ENCODE measurements around the gene FREM3.

FREM3 gene

GRCh38 chr4:143658336-143658735 lies 42.1 kb downstream of the FREM3 start:
- Histone ChIP-seq H3K9me3 (ENCODE audit: control insufficient read depth, low read depth, low read length) (no peaks in the 10 kb centered on the region), H3K36me3 (ENCODE audit: control insufficient read depth, low read depth, low read length) (no peaks in the 10 kb centered on the region), H3K4me1 (ENCODE audit: control insufficient read depth, low read depth, low read length) (no peaks in the 10 kb centered on the region), H3K9ac (ENCODE audit: low read length) (no peak overlapping the region), H3K27me3 (ENCODE audit: control insufficient read depth, insufficient read depth, low read length) (no peaks in the 10 kb centered on the region), H3K4me3 (ENCODE audit: low read length) (no peak overlapping the region), H3K27ac (ENCODE audit: low read length) (no peak overlapping the region)

- Histone ChIP-seq H3K4me3 (ENCODE audit: low read length) (no peak overlapping the region), H3K36me3 (ENCODE audit: control insufficient read depth, low read depth, low read length) (no peaks in the 10 kb centered on the region), H3K27ac (ENCODE audit: low read length) (no peak overlapping the region)
These were observed 45.9 kb downstream of the FREM3 start for GRCh38 chr4:143654571-143654970.

GRCh38 chr4:143653031-143653430 lies 47.4 kb downstream of the FREM3 start:
- H3K27ac ChIP-seq (ENCODE audit: low read length), result no peak overlapping the region
- H3K9me3 ChIP-seq (ENCODE audit: control insufficient read depth, low read depth, low read length), result no peaks in the 10 kb centered on the region
- H3K27me3 ChIP-seq (ENCODE audit: control insufficient read depth, insufficient read depth, low read length), result no peaks in the 10 kb centered on the region
- H3K4me3 ChIP-seq (ENCODE audit: low read length), result no peak overlapping the region
- H3K36me3 ChIP-seq (ENCODE audit: control insufficient read depth, low read depth, low read length), result no peaks in the 10 kb centered on the region
- no peak overlapping the region for H3K9ac ChIP-seq (ENCODE audit: low read length)
- no peaks in the 10 kb centered on the region for H3K4me1 ChIP-seq (ENCODE audit: control insufficient read depth, low read depth, low read length)

More at GRCh38 chr4:143654571-143654970, 45.9 kb downstream of the FREM3 start:
- no peaks in the 10 kb centered on the region for H3K9me3 ChIP-seq (ENCODE audit: control insufficient read depth, low read depth, low read length)
- no peaks in the 10 kb centered on the region for H3K27me3 ChIP-seq (ENCODE audit: control insufficient read depth, insufficient read depth, low read length)
- H3K4me1 ChIP-seq (ENCODE audit: control insufficient read depth, low read depth, low read length), result no peaks in the 10 kb centered on the region
- no peak overlapping the region for H3K9ac ChIP-seq (ENCODE audit: low read length)

DNA sequence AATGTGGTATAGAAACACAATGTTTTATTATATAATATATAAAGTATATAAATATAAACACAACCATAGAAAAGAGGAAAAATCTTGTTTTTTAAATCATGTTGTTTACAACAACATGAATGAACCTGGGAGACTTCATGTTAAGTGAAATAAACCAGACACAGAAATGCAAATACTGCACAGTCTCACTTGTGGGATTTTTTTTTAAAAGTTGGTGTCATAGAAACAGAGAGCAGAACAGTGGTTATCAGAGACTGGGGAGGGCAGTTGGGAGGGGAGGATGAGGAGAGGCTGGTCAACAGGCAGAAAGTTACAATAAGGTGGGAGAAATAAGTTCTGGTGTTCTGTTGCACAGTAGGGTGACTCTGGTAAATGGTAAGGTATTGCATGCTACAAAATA lies 57.1 kb downstream of the FREM3 start:
- no peaks in the 10 kb centered on the region for H3K27me3 ChIP-seq (ENCODE audit: control insufficient read depth, insufficient read depth, low read length)
- no peak overlapping the region for H3K27ac ChIP-seq (ENCODE audit: low read length)
- peaks cover 3% of the 10 kb centered on the region for H3K9me3 ChIP-seq (ENCODE audit: control insufficient read depth, low read depth, low read length)
- H3K4me3 ChIP-seq (ENCODE audit: low read length), result no peak overlapping the region
- H3K4me1 ChIP-seq (ENCODE audit: control insufficient read depth, low read depth, low read length), result no peaks in the 10 kb centered on the region
- no peak overlapping the region for H3K9ac ChIP-seq (ENCODE audit: low read length)
- no peaks in the 10 kb centered on the region for H3K36me3 ChIP-seq (ENCODE audit: control insufficient read depth, low read depth, low read length)

GRCh38 chr4:143642611-143643010 lies 57.9 kb downstream of the FREM3 start:
- Histone ChIP-seq H3K27me3 (ENCODE audit: control insufficient read depth, insufficient read depth, low read length) (no peaks in the 10 kb centered on the region), H3K9me3 (ENCODE audit: control insufficient read depth, low read depth, low read length) (peaks cover under 1% of the 10 kb centered on the region), H3K9ac (ENCODE audit: low read length) (no peak overlapping the region), H3K4me1 (ENCODE audit: control insufficient read depth, low read depth, low read length) (no peaks in the 10 kb centered on the region), H3K4me3 (ENCODE audit: low read length) (no peak overlapping the region), H3K36me3 (ENCODE audit: control insufficient read depth, low read depth, low read length) (no peaks in the 10 kb centered on the region), H3K27ac (ENCODE audit: low read length) (no peak overlapping the region)

GRCh38 chr4:143641361-143641760 lies 59.1 kb downstream of the FREM3 start:
- no peaks in the 10 kb centered on the region for H3K4me1 ChIP-seq (ENCODE audit: control insufficient read depth, low read depth, low read length)
- H3K4me3 ChIP-seq (ENCODE audit: low read length), result no peak overlapping the region
- no peak overlapping the region for H3K9ac ChIP-seq (ENCODE audit: low read length)
- H3K9me3 ChIP-seq (ENCODE audit: control insufficient read depth, low read depth, low read length), result no peaks in the 10 kb centered on the region
- H3K27ac ChIP-seq (ENCODE audit: low read length), result no peak overlapping the region
- H3K27me3 ChIP-seq (ENCODE audit: control insufficient read depth, insufficient read depth, low read length), result no peaks in the 10 kb centered on the region
- no peaks in the 10 kb centered on the region for H3K36me3 ChIP-seq (ENCODE audit: control insufficient read depth, low read depth, low read length)

GRCh38 chr4:143634763-143635162 lies 65.7 kb downstream of the FREM3 start:
- Histone ChIP-seq H3K9ac (ENCODE audit: low read length) (no peak overlapping the region), H3K36me3 (ENCODE audit: control insufficient read depth, low read depth, low read length) (no peaks in the 10 kb centered on the region), H3K9me3 (ENCODE audit: control insufficient read depth, low read depth, low read length) (no peaks in the 10 kb centered on the region), H3K4me3 (ENCODE audit: low read length) (no peak overlapping the region), H3K4me1 (ENCODE audit: control insufficient read depth, low read depth, low read length) (no peaks in the 10 kb centered on the region), H3K27me3 (ENCODE audit: control insufficient read depth, insufficient read depth, low read length) (no peaks in the 10 kb centered on the region), H3K27ac (ENCODE audit: low read length) (no peak overlapping the region)

- no peak overlapping the region for H3K27ac ChIP-seq (ENCODE audit: low read length)
- no peak overlapping the region for H3K4me3 ChIP-seq (ENCODE audit: low read length)
These were observed 66.6 kb downstream of the FREM3 start for GRCh38 chr4:143633833-143634232.

DNA sequence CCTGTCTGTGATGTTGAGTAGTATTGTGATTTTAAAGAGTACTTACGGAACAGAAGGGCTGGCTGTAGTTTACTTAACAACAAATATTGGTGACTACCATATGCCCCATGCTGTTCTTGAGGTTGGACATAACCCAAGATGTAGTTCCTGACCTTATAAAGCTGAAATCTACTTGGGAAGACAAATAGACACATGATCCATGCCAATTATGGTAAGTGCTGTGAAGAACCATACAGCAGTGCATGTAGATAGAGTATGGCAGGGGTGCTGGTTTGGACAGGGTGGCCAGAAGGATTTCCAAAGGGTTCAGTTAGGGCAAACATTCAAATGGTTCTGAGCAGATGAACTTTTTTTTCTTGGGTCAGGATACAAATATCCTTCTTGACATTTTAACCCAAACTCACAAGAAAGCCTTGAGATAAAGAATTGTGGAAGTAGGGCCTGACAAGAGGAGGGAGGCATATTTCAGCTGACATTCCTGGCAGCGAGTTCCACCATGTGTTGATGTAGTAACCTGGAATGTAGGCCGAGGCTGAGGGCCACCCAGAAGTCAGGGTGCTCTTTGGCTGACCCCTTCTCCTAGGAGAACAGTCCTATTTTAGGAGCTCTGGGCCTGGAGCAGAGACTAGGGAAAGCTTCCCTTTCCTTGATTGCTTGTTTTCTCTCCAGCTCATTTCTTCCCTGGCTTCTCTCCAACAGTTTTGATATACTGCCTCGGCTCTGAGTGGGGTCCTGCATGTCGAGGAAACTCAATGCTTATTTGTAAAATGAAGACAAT lies 74.2 kb downstream of the FREM3 start:
- Histone ChIP-seq H3K9ac (ENCODE audit: low read length) (no peak overlapping the region), H3K27me3 (ENCODE audit: control insufficient read depth, insufficient read depth, low read length) (no peaks in the 10 kb centered on the region), H3K9me3 (ENCODE audit: control insufficient read depth, low read depth, low read length) (no peaks in the 10 kb centered on the region), H3K27ac (ENCODE audit: low read length) (no peak overlapping the region), H3K4me3 (ENCODE audit: low read length) (no peak overlapping the region), H3K4me1 (ENCODE audit: control insufficient read depth, low read depth, low read length) (no peaks in the 10 kb centered on the region), H3K36me3 (ENCODE audit: control insufficient read depth, low read depth, low read length) (no peaks in the 10 kb centered on the region)

More at GRCh38 chr4:143633833-143634232, 66.6 kb downstream of the FREM3 start:
- Histone ChIP-seq H3K4me1 (ENCODE audit: control insufficient read depth, low read depth, low read length) (no peaks in the 10 kb centered on the region), H3K36me3 (ENCODE audit: control insufficient read depth, low read depth, low read length) (no peaks in the 10 kb centered on the region), H3K9ac (ENCODE audit: low read length) (no peak overlapping the region), H3K27me3 (ENCODE audit: control insufficient read depth, insufficient read depth, low read length) (no peaks in the 10 kb centered on the region), H3K9me3 (ENCODE audit: control insufficient read depth, low read depth, low read length) (no peaks in the 10 kb centered on the region)

GRCh38 chr4:143625632-143626031 lies 74.8 kb downstream of the FREM3 start:
- Histone ChIP-seq H3K4me3 (ENCODE audit: low read length) (no peak overlapping the region), H3K36me3 (ENCODE audit: control insufficient read depth, low read depth, low read length) (no peaks in the 10 kb centered on the region), H3K27me3 (ENCODE audit: control insufficient read depth, insufficient read depth, low read length) (no peaks in the 10 kb centered on the region), H3K4me1 (ENCODE audit: control insufficient read depth, low read depth, low read length) (no peaks in the 10 kb centered on the region), H3K9ac (ENCODE audit: low read length) (no peak overlapping the region), H3K27ac (ENCODE audit: low read length) (no peak overlapping the region), H3K9me3 (ENCODE audit: control insufficient read depth, low read depth, low read length) (no peaks in the 10 kb centered on the region)

- H3K36me3 ChIP-seq (ENCODE audit: control insufficient read depth, low read depth, low read length), result no peaks in the 10 kb centered on the region
- no peaks in the 10 kb centered on the region for H3K9me3 ChIP-seq (ENCODE audit: control insufficient read depth, low read depth, low read length)
- no peak overlapping the region for H3K4me3 ChIP-seq (ENCODE audit: low read length)
- no peaks in the 10 kb centered on the region for H3K27me3 ChIP-seq (ENCODE audit: control insufficient read depth, insufficient read depth, low read length)
- H3K9ac ChIP-seq (ENCODE audit: low read length), result no peak overlapping the region
- no peak overlapping the region for H3K27ac ChIP-seq (ENCODE audit: low read length)
- H3K4me1 ChIP-seq (ENCODE audit: control insufficient read depth, low read depth, low read length), result no peaks in the 10 kb centered on the region
These were observed 76.6 kb downstream of the FREM3 start for GRCh38 chr4:143623896-143624295.

DNA sequence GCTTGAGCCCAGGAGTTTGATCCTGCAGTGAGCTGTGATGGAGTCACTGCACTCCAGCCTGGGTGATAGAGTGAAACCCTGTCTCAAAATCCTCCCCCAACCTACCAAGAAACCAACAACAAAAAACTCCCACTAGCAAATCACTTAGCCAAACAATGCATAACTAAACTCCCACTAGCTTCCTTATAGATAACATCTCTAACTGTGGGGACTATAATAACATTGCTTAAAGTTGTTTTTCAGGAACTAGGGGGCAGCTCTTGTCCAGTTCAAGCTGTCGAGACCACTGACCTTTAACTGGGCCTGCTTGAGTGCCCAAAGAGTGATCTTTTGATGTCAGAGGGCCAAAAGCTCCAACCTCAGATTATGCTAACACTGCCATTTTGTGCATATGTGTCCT lies 81.7 kb downstream of the FREM3 start:
- no peak overlapping the region for H3K27ac ChIP-seq (ENCODE audit: low read length)
- H3K4me3 ChIP-seq (ENCODE audit: low read length), result no peak overlapping the region
- no peak overlapping the region for H3K9ac ChIP-seq (ENCODE audit: low read length)

More for the DNA sequence above, 81.7 kb downstream of the FREM3 start:
- Histone ChIP-seq H3K9me3 (ENCODE audit: control insufficient read depth, low read depth, low read length) (no peaks in the 10 kb centered on the region), H3K36me3 (ENCODE audit: control insufficient read depth, low read depth, low read length) (no peaks in the 10 kb centered on the region), H3K27me3 (ENCODE audit: control insufficient read depth, insufficient read depth, low read length) (no peaks in the 10 kb centered on the region), H3K4me1 (ENCODE audit: control insufficient read depth, low read depth, low read length) (no peaks in the 10 kb centered on the region)

Data from iPS-18a (cell line).